Measurements from ENCODE around the gene NTRK2. TPM values are rescaled to one million over a fixed set of nuclear protein-coding genes. Genes with fewer than 3 reads are reported as not detected.

The NTRK2 gene
- total RNA-seq, 1 donor from 2014 or later = 26.6 TPM

DNA sequence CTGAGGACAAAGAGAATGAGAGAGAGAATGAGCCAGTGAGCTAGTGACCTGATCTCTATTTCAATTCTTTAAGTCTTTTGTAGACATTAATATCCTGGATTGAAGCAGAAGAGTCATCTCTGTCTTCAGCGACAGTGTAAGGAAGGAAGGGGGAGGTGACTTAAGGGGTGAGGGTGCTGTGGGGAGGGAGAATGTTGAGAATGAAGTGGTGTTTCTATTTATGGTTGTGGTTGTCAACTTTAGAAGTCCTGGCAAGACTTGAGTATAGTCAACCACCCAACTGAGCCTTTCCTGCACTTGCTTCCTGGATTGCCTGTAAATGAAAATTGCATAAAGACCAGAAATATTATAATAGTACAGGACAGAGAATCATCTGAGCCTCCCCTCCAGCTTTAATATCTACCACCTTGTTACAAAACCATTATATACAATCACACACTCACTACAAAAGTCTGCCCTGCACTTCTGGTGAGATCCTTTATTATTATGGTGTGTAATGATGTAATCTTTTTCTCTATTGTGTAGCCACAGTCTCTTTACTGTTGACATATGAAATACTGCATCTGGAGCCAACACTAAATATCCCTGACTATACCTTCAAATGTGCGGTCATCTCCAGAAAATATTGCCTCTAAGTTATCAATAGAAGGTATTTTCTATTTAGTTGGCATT, 91.7 kb downstream of the NTRK2 start:
- Histone ChIP-seq H3K36me3 (ENCODE audit: control insufficient read depth in 3 of 3, insufficient read depth in 3 of 3, low read length in 3 of 3) (no peaks in the 10 kb centered on the region), H3K9ac (ENCODE audit: low read depth in 1 of 3, low read length in 3 of 3) (no peak overlapping the region), H3K27ac (ENCODE audit: low read depth, low read length) (no peak overlapping the region), H3K27me3 (ENCODE audit: control insufficient read depth in 3 of 3, insufficient read depth in 3 of 3, low read length in 3 of 3) (no peaks in the 10 kb centered on the region), H3K4me1 (ENCODE audit: control insufficient read depth in 3 of 3, insufficient read depth in 3 of 3, low read length in 3 of 3) (peaks cover 0 to 1% (median 0%) of the 10 kb centered on the region in 3 donors), H3K4me3 (ENCODE audit: low read length in 3 of 3) (no peak overlapping the region), H3K9me3 (ENCODE audit: control insufficient read depth in 3 of 3, low read length in 3 of 3) (no peaks in the 10 kb centered on the region)

DNA sequence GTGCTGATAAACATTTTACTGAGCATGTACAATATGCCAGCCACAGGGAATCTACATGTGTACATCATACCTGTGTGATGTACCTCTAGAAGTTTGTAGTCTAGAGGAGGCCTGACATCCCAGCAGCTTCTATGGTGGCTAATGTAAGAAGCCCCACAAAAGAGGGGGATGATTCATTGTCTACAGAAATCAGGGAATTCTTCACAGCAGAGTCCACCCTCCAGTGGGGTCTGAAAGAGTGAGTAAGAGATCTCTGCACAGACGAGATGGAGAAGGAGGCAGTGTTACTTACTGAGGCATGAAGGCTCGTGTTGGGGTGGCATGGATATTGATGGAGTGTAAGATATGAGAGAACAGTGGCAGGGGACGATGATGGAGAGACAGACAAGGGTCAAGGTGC, 103.0 kb downstream of the NTRK2 start:
- Histone ChIP-seq H3K27ac (ENCODE audit: low read depth, low read length) (no peak overlapping the region), H3K4me3 (ENCODE audit: low read length in 3 of 3) (no peak overlapping the region), H3K9ac (ENCODE audit: low read depth in 1 of 3, low read length in 3 of 3) (no peak overlapping the region), H3K4me1 (ENCODE audit: control insufficient read depth in 3 of 3, insufficient read depth in 3 of 3, low read length in 3 of 3) (no peaks in the 10 kb centered on the region), H3K27me3 (ENCODE audit: control insufficient read depth in 3 of 3, insufficient read depth in 3 of 3, low read length in 3 of 3) (no peaks in the 10 kb centered on the region), H3K9me3 (ENCODE audit: control insufficient read depth in 3 of 3, low read length in 3 of 3) (no peaks in the 10 kb centered on the region), H3K36me3 (ENCODE audit: control insufficient read depth in 3 of 3, insufficient read depth in 3 of 3, low read length in 3 of 3) (no peaks in the 10 kb centered on the region)

DNA sequence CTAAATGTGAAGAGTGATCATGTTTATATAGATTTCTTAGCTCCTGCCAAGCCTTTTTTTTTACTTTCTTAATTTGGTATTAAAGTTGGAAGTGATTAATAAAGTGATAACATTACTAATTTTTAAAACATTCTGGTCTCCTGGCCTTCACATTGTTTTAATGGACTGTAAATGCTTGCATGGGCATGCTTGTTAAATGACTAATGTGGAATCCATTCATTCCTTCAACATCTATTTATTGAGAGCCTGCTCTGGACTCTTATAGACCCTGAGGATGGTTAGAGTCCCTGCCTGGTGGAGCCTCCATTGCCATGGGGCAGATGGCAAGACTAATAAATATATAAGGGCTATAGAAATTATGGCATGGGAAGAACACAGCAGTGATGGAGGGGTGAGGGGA, 103.5 kb downstream of the NTRK2 start:
- Histone ChIP-seq H3K4me3 (ENCODE audit: low read length in 3 of 3) (no peak overlapping the region), H3K4me1 (ENCODE audit: control insufficient read depth in 3 of 3, insufficient read depth in 3 of 3, low read length in 3 of 3) (no peaks in the 10 kb centered on the region), H3K27me3 (ENCODE audit: control insufficient read depth in 3 of 3, insufficient read depth in 3 of 3, low read length in 3 of 3) (no peaks in the 10 kb centered on the region), H3K9ac (ENCODE audit: low read depth in 1 of 3, low read length in 3 of 3) (no peak overlapping the region), H3K27ac (ENCODE audit: low read depth, low read length) (no peak overlapping the region), H3K36me3 (ENCODE audit: control insufficient read depth in 3 of 3, insufficient read depth in 3 of 3, low read length in 3 of 3) (no peaks in the 10 kb centered on the region), H3K9me3 (ENCODE audit: control insufficient read depth in 3 of 3, low read length in 3 of 3) (no peaks in the 10 kb centered on the region)

DNA sequence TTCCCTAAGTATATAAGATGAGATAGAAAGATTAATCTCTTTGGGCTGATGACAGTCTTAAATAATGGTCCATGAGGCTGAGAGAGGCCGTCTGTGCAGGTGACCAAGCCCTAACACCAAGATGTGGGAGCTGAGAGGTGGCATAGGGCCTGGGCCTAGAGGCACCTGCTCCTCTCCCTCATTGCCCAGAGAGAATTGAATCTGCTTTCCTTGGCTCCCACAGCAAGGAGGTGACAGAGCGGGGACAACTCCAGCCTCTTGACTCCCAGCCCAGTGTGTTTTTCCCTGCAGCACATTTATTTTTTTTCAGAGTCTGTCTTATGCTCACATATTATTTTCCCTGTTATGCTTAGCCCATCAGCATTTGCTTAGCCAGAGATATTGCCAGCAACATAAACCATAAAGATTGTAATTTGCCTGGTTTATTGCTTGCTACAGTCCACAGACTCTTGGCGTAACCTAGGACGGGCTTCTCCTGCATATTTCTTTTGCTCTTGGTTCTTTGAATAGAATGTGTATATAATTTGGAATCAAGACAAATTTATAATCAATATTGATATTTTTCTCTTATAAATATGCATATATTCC, 105.6 kb downstream of the NTRK2 start:
- H3K9me3 ChIP-seq (ENCODE audit: control insufficient read depth in 3 of 3, low read length in 3 of 3) = no peaks in the 10 kb centered on the region
- no peaks in the 10 kb centered on the region for H3K36me3 ChIP-seq (ENCODE audit: control insufficient read depth in 3 of 3, insufficient read depth in 3 of 3, low read length in 3 of 3)
- H3K4me1 ChIP-seq (ENCODE audit: control insufficient read depth in 3 of 3, insufficient read depth in 3 of 3, low read length in 3 of 3) = peaks cover 0 to 3% (median 0%) of the 10 kb centered on the region in 3 donors
- H3K9ac ChIP-seq (ENCODE audit: low read depth in 1 of 3, low read length in 3 of 3) = no peak overlapping the region
- H3K4me3 ChIP-seq (ENCODE audit: low read length in 3 of 3) = no peak overlapping the region
- no peaks in the 10 kb centered on the region for H3K27me3 ChIP-seq (ENCODE audit: control insufficient read depth in 3 of 3, insufficient read depth in 3 of 3, low read length in 3 of 3)
- no peak overlapping the region for H3K27ac ChIP-seq (ENCODE audit: low read depth, low read length)

DNA sequence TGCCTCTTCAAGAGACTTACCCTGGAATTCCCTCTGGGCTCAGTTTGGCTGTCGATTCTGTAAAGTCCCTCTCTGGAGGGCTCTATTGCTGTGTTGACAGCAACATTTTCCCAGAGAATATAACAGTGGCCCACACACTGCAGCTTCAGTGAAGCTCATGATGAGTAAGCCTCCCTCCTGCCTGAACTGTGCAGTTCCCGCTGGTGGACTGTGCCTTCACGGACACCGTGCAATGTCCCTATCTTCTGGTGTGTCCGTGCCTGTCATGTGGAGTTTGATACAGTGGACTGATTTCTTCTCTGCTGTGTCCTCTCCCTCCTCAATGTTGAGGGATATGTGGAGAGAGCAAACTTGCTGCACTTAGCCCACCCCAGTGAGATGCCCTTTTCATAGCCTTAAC, 109.0 kb downstream of the NTRK2 start:
- Histone ChIP-seq H3K36me3 (ENCODE audit: control insufficient read depth in 3 of 3, insufficient read depth in 3 of 3, low read length in 3 of 3) (no peaks in the 10 kb centered on the region), H3K9me3 (ENCODE audit: control insufficient read depth in 3 of 3, low read length in 3 of 3) (no peaks in the 10 kb centered on the region), H3K4me1 (ENCODE audit: control insufficient read depth in 3 of 3, insufficient read depth in 3 of 3, low read length in 3 of 3) (peaks cover 0 to 3% (median 0%) of the 10 kb centered on the region in 3 donors), H3K27me3 (ENCODE audit: control insufficient read depth in 3 of 3, insufficient read depth in 3 of 3, low read length in 3 of 3) (no peaks in the 10 kb centered on the region), H3K4me3 (ENCODE audit: low read length in 3 of 3) (no peak overlapping the region), H3K27ac (ENCODE audit: low read depth, low read length) (no peak overlapping the region), H3K9ac (ENCODE audit: low read depth in 1 of 3, low read length in 3 of 3) (no peak overlapping the region)

DNA sequence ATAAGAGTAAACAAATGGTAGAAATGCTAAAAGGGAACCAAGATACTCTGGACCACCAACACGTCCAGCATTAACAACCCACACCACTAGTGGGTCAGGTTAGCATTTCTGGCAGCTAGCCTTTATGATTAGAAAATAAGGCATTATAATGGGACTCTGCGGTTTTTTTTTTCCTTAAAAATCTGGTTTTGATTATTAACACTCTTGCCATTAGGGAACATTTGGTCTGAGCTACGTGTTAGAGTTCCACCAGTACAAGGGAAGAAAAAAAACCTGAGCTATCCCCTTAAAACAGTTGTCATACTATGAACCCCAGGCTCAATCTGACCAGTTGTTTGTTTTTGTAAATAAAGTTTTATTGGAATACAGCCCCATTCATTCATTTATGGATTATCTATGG, 110.4 kb downstream of the NTRK2 start:
- no peaks in the 10 kb centered on the region for H3K9me3 ChIP-seq (ENCODE audit: control insufficient read depth in 3 of 3, low read length in 3 of 3)
- H3K4me1 ChIP-seq (ENCODE audit: control insufficient read depth in 3 of 3, insufficient read depth in 3 of 3, low read length in 3 of 3) = peaks cover 0 to 3% (median 0%) of the 10 kb centered on the region in 3 donors

DNA sequence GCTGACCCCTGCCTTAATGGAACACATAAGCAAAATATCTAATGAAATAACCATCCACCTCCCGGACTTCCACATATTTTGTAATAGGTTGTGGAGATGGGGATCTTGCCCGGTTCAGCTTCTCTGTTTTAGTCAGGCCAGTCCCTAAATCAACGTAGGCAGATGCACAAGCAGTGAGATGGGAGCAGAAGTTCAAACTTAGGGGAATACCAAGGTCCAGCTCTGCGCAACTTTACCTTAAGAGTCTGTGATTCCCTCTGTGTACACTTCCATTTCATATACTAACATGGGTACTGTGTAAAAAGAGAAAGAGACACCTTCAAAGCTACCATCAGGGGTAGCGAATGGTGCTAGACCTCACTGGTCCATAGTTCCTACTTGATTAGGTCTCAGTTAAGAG, 110.9 kb downstream of the NTRK2 start:
- H3K27me3 ChIP-seq (ENCODE audit: control insufficient read depth in 3 of 3, insufficient read depth in 3 of 3, low read length in 3 of 3) = no peaks in the 10 kb centered on the region
- peaks cover 0 to 3% (median 0%) of the 10 kb centered on the region in 3 donors for H3K4me1 ChIP-seq (ENCODE audit: control insufficient read depth in 3 of 3, insufficient read depth in 3 of 3, low read length in 3 of 3)
- H3K4me3 ChIP-seq (ENCODE audit: low read length in 3 of 3) = no peak overlapping the region
- H3K36me3 ChIP-seq (ENCODE audit: control insufficient read depth in 3 of 3, insufficient read depth in 3 of 3, low read length in 3 of 3) = no peaks in the 10 kb centered on the region
- H3K9ac ChIP-seq (ENCODE audit: low read depth in 1 of 3, low read length in 3 of 3) = no peak overlapping the region
- no peaks in the 10 kb centered on the region for H3K9me3 ChIP-seq (ENCODE audit: control insufficient read depth in 3 of 3, low read length in 3 of 3)
- H3K27ac ChIP-seq (ENCODE audit: low read depth, low read length) = no peak overlapping the region

More for the DNA sequence above, 110.4 kb downstream of the NTRK2 start:
- Histone ChIP-seq H3K27me3 (ENCODE audit: control insufficient read depth in 3 of 3, insufficient read depth in 3 of 3, low read length in 3 of 3) (no peaks in the 10 kb centered on the region), H3K9ac (ENCODE audit: low read depth in 1 of 3, low read length in 3 of 3) (no peak overlapping the region), H3K27ac (ENCODE audit: low read depth, low read length) (no peak overlapping the region), H3K4me3 (ENCODE audit: low read length in 3 of 3) (no peak overlapping the region), H3K36me3 (ENCODE audit: control insufficient read depth in 3 of 3, insufficient read depth in 3 of 3, low read length in 3 of 3) (no peaks in the 10 kb centered on the region)

DNA sequence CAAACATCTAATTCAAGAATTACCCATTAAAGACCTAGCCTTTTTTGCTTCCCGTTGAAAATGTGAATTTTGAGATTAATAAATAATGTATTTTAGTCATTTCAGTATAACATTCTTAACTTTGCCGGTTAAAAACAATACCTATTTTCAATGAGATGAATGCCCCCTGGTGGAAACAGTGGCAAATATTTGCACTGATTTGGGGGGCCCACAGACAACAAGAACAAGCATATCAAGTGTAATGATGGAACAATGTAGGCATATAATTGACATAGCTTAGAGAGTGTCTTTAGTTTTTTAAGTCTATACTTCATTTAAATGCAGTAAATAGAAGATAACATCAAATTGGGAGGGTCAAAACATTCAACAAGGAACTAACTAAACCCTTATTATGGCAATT, 111.9 kb downstream of the NTRK2 start:
- Histone ChIP-seq H3K9ac (ENCODE audit: low read depth in 1 of 3, low read length in 3 of 3) (no peak overlapping the region), H3K9me3 (ENCODE audit: control insufficient read depth in 3 of 3, low read length in 3 of 3) (no peaks in the 10 kb centered on the region), H3K27me3 (ENCODE audit: control insufficient read depth in 3 of 3, insufficient read depth in 3 of 3, low read length in 3 of 3) (no peaks in the 10 kb centered on the region), H3K36me3 (ENCODE audit: control insufficient read depth in 3 of 3, insufficient read depth in 3 of 3, low read length in 3 of 3) (no peaks in the 10 kb centered on the region), H3K4me1 (ENCODE audit: control insufficient read depth in 3 of 3, insufficient read depth in 3 of 3, low read length in 3 of 3) (peaks cover 0 to 3% (median 0%) of the 10 kb centered on the region in 3 donors), H3K4me3 (ENCODE audit: low read length in 3 of 3) (no peak overlapping the region), H3K27ac (ENCODE audit: low read depth, low read length) (no peak overlapping the region)

DNA sequence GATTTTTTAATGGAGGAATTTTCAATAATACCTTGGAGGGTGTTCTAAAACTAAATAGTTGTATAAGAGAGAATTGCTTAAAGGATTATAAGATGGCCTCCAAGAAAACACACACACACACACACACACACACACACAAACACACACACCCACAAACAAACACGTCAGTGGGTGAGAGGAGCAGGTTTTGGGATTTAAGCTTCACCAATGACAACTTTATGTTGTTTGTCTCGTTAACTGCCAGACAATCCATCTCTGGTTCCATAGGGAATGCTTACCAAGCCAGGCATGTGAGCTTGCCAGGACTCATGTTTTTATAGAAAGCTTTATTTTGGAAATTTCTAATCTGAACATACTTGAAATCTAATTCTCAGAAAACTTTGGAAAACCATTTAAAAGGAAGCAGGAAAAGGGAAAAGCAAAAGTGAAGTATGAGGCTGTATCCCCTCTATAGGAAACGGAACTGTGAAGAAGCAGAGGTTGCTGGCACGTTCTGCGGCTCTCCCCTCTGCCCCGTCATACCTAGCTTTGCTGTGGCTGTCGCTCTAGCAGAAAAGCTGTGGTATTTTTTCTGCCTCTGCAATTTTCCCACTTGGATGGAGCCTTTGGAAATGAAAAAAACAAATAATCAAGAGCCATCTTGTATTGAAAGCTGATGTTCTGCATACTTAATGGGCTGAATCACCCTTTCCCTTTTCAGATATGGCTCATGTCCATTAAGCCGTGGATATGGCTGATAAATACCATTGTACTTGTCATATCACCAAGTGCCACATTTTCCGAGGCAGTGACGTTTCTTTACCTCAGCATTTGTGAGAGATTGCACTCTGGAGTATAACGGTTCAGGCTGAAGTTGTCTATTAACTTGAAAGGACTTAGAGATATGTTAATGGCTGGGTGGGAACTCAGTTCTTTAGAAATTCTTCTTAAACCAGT, 112.7 kb downstream of the NTRK2 start:
- no peak overlapping the region for H3K4me3 ChIP-seq (ENCODE audit: low read length in 3 of 3)
- no peak overlapping the region for H3K9ac ChIP-seq (ENCODE audit: low read depth in 1 of 3, low read length in 3 of 3)
- H3K27ac ChIP-seq (ENCODE audit: low read depth, low read length) = no peak overlapping the region

More for the DNA sequence above, 112.7 kb downstream of the NTRK2 start:
- no peaks in the 10 kb centered on the region for H3K27me3 ChIP-seq (ENCODE audit: control insufficient read depth in 3 of 3, insufficient read depth in 3 of 3, low read length in 3 of 3)
- H3K36me3 ChIP-seq (ENCODE audit: control insufficient read depth in 3 of 3, insufficient read depth in 3 of 3, low read length in 3 of 3) = no peaks in the 10 kb centered on the region
- no peaks in the 10 kb centered on the region for H3K9me3 ChIP-seq (ENCODE audit: control insufficient read depth in 3 of 3, low read length in 3 of 3)
- H3K4me1 ChIP-seq (ENCODE audit: control insufficient read depth in 3 of 3, insufficient read depth in 3 of 3, low read length in 3 of 3) = peaks cover 0 to 3% (median 0%) of the 10 kb centered on the region in 3 donors
